OCI-LY7 (cell line): Measurements from ENCODE around the gene ACSF2. TPM values are rescaled to one million over a fixed set of nuclear protein-coding genes. Genes with fewer than 3 reads are reported as not detected.
A peak's percentile ranks its signal among the peaks of the same experiment; 100 is the strongest.

Experiments
- Bru-seq: library from RNA; stranded (reverse); fragments of 400-500 nt; gene quantifications from one replicate; lab custom pipeline; 2021; lab: Mats Ljungman, UMichigan
- BruChase-seq, 2 experiments: library from RNA; stranded (reverse); fragments of 400-500 nt; gene quantifications; one replicate each; lab custom pipeline; 2021; lab: Mats Ljungman, UMichigan
- BruUV-seq: library from RNA; stranded (reverse); fragments of 400-500 nt; replicated peaks from 2 replicates; lab custom pipeline; 2021; lab: Mats Ljungman, UMichigan
- CTCF ChIA-PET: fragments of 300-600 bp; sonication (Branson Sonifier 250); formaldehyde crosslinking; loops from one replicate; lab custom pipeline; 2022; ENCODE audit warnings: antibody characterized with exemption; ENCODE audit not compliant: unreplicated experiment; lab: Charles Lee
- POLR2A ChIA-PET: fragments of 300-600 bp; sonication (Branson Sonifier 250); formaldehyde crosslinking; loops from one replicate; lab custom pipeline; 2022; ENCODE audit warnings: antibody characterized with exemption; lab: Charles Lee
- DNase-seq: peaks from one replicate; pipeline ENCODE4 v3.0.0-alpha.2; 2015; ENCODE audit warnings: low spot score
- H2AFZ ChIP-seq: fragments of 200-600 bp; sonication (generic), shearing (Covaris generic); 2 replicates; pipeline ENCODE4 v1.6.1; 2014; ENCODE audit warnings: mild to moderate bottlenecking, antibody characterized with exemption, low read length, moderate library complexity
- H3K27ac ChIP-seq: fragments of 200-600 bp; sonication (generic); 2 replicates; pipeline ENCODE4 v1.5.1; 2014; ENCODE audit warnings: mixed run types, low read depth, mild to moderate bottlenecking, moderate library complexity, low read length, inconsistent platforms; ENCODE audit not compliant: poor library complexity, severe bottlenecking
- H3K36me3 ChIP-seq: fragments of 200-600 bp; sonication (generic); 2 replicates; pipeline ENCODE4 v1.6.1; 2014; ENCODE audit warnings: mild to moderate bottlenecking, antibody characterized with exemption, low read length, moderate library complexity, mixed read lengths; ENCODE audit not compliant: insufficient read depth
- H3K4me1 ChIP-seq: fragments of 200-600 bp; sonication (generic); 2 replicates; pipeline ENCODE4 v1.5.1; 2014; ENCODE audit warnings: mild to moderate bottlenecking, low read length; ENCODE audit not compliant: insufficient read depth, poor library complexity, severe bottlenecking
- H3K4me2 ChIP-seq: fragments of 200-600 bp; sonication (generic); 2 replicates; pipeline ENCODE4 v1.6.1; 2014; ENCODE audit warnings: mild to moderate bottlenecking, low read length
- H3K4me3 ChIP-seq: fragments of 200-600 bp; sonication (generic); 2 replicates; pipeline ENCODE4 v1.5.1; 2014; ENCODE audit warnings: mild to moderate bottlenecking, low read depth, low read length; ENCODE audit not compliant: poor library complexity, severe bottlenecking
- H3K79me2 ChIP-seq: fragments of 200-600 bp; sonication (generic); 2 replicates; pipeline ENCODE4 v1.6.1; 2016; ENCODE audit warnings: low read depth, mild to moderate bottlenecking, low read length, moderate library complexity, mixed read lengths; ENCODE audit not compliant: insufficient read depth
- H3K9me2 ChIP-seq: fragments of 200-600 bp; sonication (generic); 2 replicates; pipeline ENCODE4 v1.6.1; 2016; ENCODE audit warnings: mild to moderate bottlenecking, low read length, mixed read lengths; ENCODE audit not compliant: insufficient read depth
- H3K9me3 ChIP-seq: fragments of 200-600 bp; sonication (generic); 2 replicates; pipeline ENCODE4 v1.6.1; 2014; ENCODE audit warnings: mild to moderate bottlenecking, mixed run types, low read length, mixed read lengths
- H4K20me1 ChIP-seq: fragments of 200-600 bp; sonication (generic); 2 replicates; pipeline ENCODE4 v1.6.1; 2014; ENCODE audit warnings: mild to moderate bottlenecking, antibody characterized with exemption, low read length, moderate library complexity, mixed read lengths; ENCODE audit not compliant: insufficient read depth
- CTCF ChIP-seq: fragments of 200-600 bp; sonication (generic); conservative IDR thresholded peaks from 2 replicates; pipeline ENCODE4 v1.5.1; 2014; ENCODE audit warnings: mild to moderate bottlenecking, antibody characterized with exemption, low read length, moderate library complexity, mixed read lengths
- EZH2phosphoT487 ChIP-seq: fragments of 200-600 bp; sonication (generic); IDR thresholded peaks from 2 replicates; pipeline ENCODE4 v1.6.1; 2018; ENCODE audit warnings: low read depth, borderline replicate concordance, mild to moderate bottlenecking, mixed run types, antibody characterized with exemption, low read length, moderate library complexity, mixed read lengths
- intact Hi-C: fragments of 100-400 bp; cut with micrococcal nuclease; formaldehyde crosslinking; loops from one replicate; pipeline ENCODE4 v1.10.0; 2022; ENCODE audit not compliant: unreplicated experiment
- long read RNA-seq: library from polyadenylated mRNA; stranded (forward); transcript quantifications from one replicate; pipeline ENCODE4 v2.0.0, GENCODE V29; 2022
- total RNA-seq, 2 experiments: library from RNA; depleted of rRNA in 1 of 2; stranded (reverse); fragments of >200 nt in 1 of 2; shearing (Covaris generic) in 1 of 2; gene quantifications; 2 replicates each; pipeline ENCODE4 v1.2.3, GENCODE V29; 2014 to 2022

Gene ACSF2
- total RNA-seq (2014; rRNA removed; shearing (Covaris generic)) (38.6 and 48.1 TPM in 2 replicates), total RNA-seq (2022) (42.7 and 48.2 TPM in 2 replicates), Bru-seq, nascent RNA (percentile 51 among the genes with signal in this experiment), BruChase-seq, experiment 1, labeled RNA remaining after a 6-hour chase (percentile 66 among the genes with signal in this experiment), BruChase-seq, experiment 2, labeled RNA remaining after a 2-hour chase (percentile 60 among the genes with signal in this experiment)
- long read RNA-seq, transcript ACSF2-201 (16 exons, 2,235 nt), result major isoform, 17 of 38 reads
- long read RNA-seq, partial matches to known transcripts, result 8 of 38 reads
- long read RNA-seq, other reads (novel, unspliced or antisense), result 13 of 38 reads

- Histone ChIP-seq H3K4me1 (peaks cover 36% of the 10 kb centered on the region), H3K9me2 (no peaks in the 10 kb centered on the region), H4K20me1 (no peaks in the 10 kb centered on the region), H2AFZ (peak within 1 kb of the TSS; percentile 85; the same call in 1 of the 2 replicates), H3K27ac (peak within 1 kb of the TSS; percentile 54), H3K4me3 (peak within 1 kb of the TSS; percentile 76), H3K4me2 (peak within 1 kb of the TSS; percentile 80), H3K9me3 (no peaks in the 10 kb centered on the region), H3K79me2 (no peaks in the 10 kb centered on the region), H3K36me3 (no peaks in the 10 kb centered on the region)
- POLR2A ChIA-PET, result interaction anchor here (0.7 to 2.2 kb wide), 2 partner anchors 28 to 53 kb away, joined by 3 to 11 read pairs; partner anchors contain the start of genes LRRC59 and RSAD1
- DNase-seq, result peak; percentile 67
- BruUV-seq, result no TSS peak
- CTCF ChIA-PET, result interaction anchor here (0.6 to 1.1 kb wide), 2 partner anchors 29 to 65 kb away, joined by 4 to 13 read pairs; partner anchors contain the start of gene LRRC59
- TF ChIP-seq CTCF (no peak), EZH2phosphoT487 (no peak)
- intact Hi-C loops, result loop anchor here (2.0 kb wide), 1 partner anchor 53 kb away; the partner anchor contains the start of gene RSAD1
Measured at GRCh38 chr17:50425682-50426471, at the start of gene ACSF2. ACSF2 (plus strand) TSS chr17:50426218; CDS start chr17:50426262, 44 bp downstream.

- Histone ChIP-seq H3K9me3 (no peaks in the 10 kb centered on the region), H3K4me3 (no peak overlapping the region), H3K27ac (no peak overlapping the region), H3K36me3 (peaks cover 93% of the 10 kb centered on the region), H4K20me1 (no peaks in the 10 kb centered on the region), H3K4me1 (no peaks in the 10 kb centered on the region), H3K79me2 (no peaks in the 10 kb centered on the region), H3K9me2 (no peaks in the 10 kb centered on the region), H2AFZ (no peak overlapping the region), H3K4me2 (no peak overlapping the region)
- BruUV-seq, result no TSS peak
- DNase-seq, result no peak
- CTCF ChIA-PET, result no interaction called here
- intact Hi-C loops, result no loop called here
- TF ChIP-seq CTCF, result no peak
- TF ChIP-seq EZH2phosphoT487, result no peak
- POLR2A ChIA-PET, result interaction anchor here (0.8 kb wide), 1 partner anchor 11 kb away, joined by 4 read pairs; no protein-coding TSS in a partner anchor
Measured at GRCh38 chr17:50379351-50380132, 46.5 kb upstream of the ACSF2 start.
